ENCODE data around the gene WDR45B. TPM values are rescaled to one million over a fixed set of nuclear protein-coding genes. Genes with fewer than 3 reads are reported as not detected.

The WDR45B gene
- total RNA-seq, 4 donors from 2014 or later, result 85.1 to 104 (median 89.3) TPM

DNA sequence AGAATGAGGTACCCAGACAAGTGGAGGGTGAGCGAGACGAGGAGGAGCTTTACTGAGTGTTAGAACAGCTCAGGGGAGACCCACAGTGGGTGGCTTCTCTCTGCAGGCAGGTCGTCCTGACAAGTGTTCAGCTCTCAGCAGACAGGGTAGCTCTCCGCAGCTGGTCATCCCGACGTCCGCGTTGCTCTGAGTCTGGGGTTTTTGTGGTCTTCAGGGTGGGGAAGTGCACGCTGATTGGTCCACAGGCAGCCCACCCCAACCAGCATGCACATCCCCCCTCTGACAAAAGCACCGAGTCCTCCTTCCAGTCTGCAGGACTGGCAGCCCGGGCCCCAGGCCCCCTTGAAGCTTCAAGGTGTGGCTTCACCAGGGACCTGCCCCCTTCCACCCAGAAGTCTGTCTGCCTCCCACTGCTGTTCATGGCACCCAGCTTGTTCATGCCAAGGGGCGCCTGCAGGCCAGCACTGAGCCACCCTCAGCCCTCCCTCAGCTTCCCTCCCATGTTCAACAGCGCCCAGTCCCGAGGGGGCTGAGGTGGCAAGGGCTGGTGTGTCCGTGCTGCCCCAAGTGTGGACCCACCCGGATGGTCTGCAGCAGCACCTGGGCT lies 19.9 kb upstream of the WDR45B start:
- no peaks in the 10 kb centered on the region for H3K9me3 ChIP-seq
- intact Hi-C loops (cut with DNase I), result loop anchor here (10.0 kb wide), 1 partner anchor 107 kb away; no protein-coding TSS in a partner anchor
- peaks cover 0 to 21% (median 3%) of the 10 kb centered on the region in 3 donors for H3K4me1 ChIP-seq
- WGBS, 2 donors, result 59 to 66% methylated on average over 2 to 8 of the region's 16 CpGs
- no peak overlapping the region for H3K4me3 ChIP-seq
- no peak for TF ChIP-seq CTCF (IDR thresholded peaks at IDR 0.05)
- TF ChIP-seq POLR2A (IDR thresholded peaks at IDR 0.05), result no peak
- no peaks in the 10 kb centered on the region for H3K27me3 ChIP-seq
- H3K36me3 ChIP-seq, result peaks cover 0 to 15% (median 0%) of the 10 kb centered on the region in 3 donors
- H3K27ac ChIP-seq, result peak overlapping the region in 2 of 4 donors; percentile 53 to 75
- DNase-seq, result no peak

GRCh38 chr17:82667668-82668000 lies 19.4 kb upstream of the WDR45B start:
- H3K36me3 ChIP-seq, result peaks cover 0 to 16% (median 0%) of the 10 kb centered on the region in 3 donors
- 80 to 86% methylated on average over 8 to 11 of the region's 15 CpGs for WGBS, 2 donors
- intact Hi-C loops (cut with DNase I), result loop anchor here (10.0 kb wide), 1 partner anchor 107 kb away; no protein-coding TSS in a partner anchor

GRCh38 chr17:82666931-82667667 lies 18.9 kb upstream of the WDR45B start:
- whole genome bisulfite sequencing, 2 donors, result 89 to 93% methylated on average over 8 to 11 of the region's 28 CpGs
- no peak for DNase-seq
- Histone ChIP-seq H3K9me3 (no peaks in the 10 kb centered on the region), H3K27me3 (no peaks in the 10 kb centered on the region), H3K27ac (no peak overlapping the region), H3K36me3 (peaks cover 0 to 21% (median 3%) of the 10 kb centered on the region in 3 donors), H3K4me3 (no peak overlapping the region), H3K4me1 (peaks cover 0 to 21% (median 3%) of the 10 kb centered on the region in 3 donors)
- intact Hi-C loops (cut with DNase I), result loop anchor here (10.0 kb wide), 1 partner anchor 108 kb away; no protein-coding TSS in a partner anchor
- TF ChIP-seq POLR2A (IDR thresholded peaks at IDR 0.05) (no peak), CTCF (IDR thresholded peaks at IDR 0.05) (no peak)

More at GRCh38 chr17:82667668-82668000, 19.4 kb upstream of the WDR45B start:
- H3K27ac ChIP-seq, result no peak overlapping the region
- no peak overlapping the region for H3K4me3 ChIP-seq
- DNase-seq, result no peak
- no peaks in the 10 kb centered on the region for H3K9me3 ChIP-seq
- H3K4me1 ChIP-seq, result peaks cover 0 to 21% (median 3%) of the 10 kb centered on the region in 3 donors
- H3K27me3 ChIP-seq, result no peaks in the 10 kb centered on the region
- no peak for TF ChIP-seq CTCF (IDR thresholded peaks at IDR 0.05)
- TF ChIP-seq POLR2A (IDR thresholded peaks at IDR 0.05), result no peak

DNA sequence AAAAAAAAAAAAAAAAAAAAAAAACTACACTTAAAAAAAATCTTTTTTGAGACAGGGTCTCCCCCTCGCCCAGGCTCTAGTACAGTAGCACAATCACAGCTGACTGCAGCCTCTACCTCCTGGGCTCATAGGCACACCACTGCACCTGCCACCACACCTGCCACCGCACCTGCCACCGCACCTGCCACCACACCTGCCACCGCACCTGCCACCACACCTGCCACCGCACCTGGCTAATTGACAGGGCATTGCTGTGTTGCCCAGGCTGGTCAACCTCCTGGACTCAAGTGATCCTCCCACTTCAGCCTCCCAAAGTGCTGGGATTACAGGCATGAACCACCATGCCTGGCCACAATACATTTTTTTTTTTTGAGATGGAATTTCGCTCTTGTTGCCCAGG lies 17.6 kb upstream of the WDR45B start:
- no peak for TF ChIP-seq CTCF (IDR thresholded peaks at IDR 0.05)
- TF ChIP-seq POLR2A (IDR thresholded peaks at IDR 0.05), result no peak
- WGBS, 2 donors, result 88 to 89% methylated on average over 6 of the region's 6 CpGs
- intact Hi-C loops (cut with DNase I), result loop anchor here (10.0 kb wide), 1 partner anchor 109 kb away; no protein-coding TSS in a partner anchor
- Histone ChIP-seq H3K9me3 (no peaks in the 10 kb centered on the region), H3K27ac (no peak overlapping the region), H3K4me3 (no peak overlapping the region), H3K4me1 (peaks cover 0 to 21% (median 3%) of the 10 kb centered on the region in 3 donors), H3K27me3 (no peaks in the 10 kb centered on the region), H3K36me3 (peaks cover 0 to 33% (median 3%) of the 10 kb centered on the region in 3 donors)
- DNase-seq, result no peak

DNA sequence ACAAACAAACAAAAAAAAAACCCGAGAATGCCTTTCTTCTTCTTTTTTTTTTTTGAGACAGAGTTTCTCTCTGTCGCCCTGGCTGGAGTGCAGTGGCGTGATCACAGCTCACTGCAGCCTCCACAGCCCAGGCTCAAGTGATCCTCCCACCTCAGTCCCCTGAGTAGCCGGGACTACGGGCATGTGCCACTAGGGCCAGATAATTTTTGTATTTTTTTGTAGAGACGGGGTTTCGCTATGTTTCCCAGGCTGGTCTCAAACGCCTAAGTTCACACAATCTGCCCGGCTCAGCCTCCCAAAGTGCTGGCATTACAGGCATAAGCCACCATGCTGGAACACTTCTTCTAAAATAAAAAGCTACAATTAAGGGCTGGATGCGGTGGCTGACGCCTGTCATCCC lies 17.0 kb upstream of the WDR45B start:
- no peak overlapping the region for H3K4me3 ChIP-seq
- H3K36me3 ChIP-seq, result peaks cover 0 to 40% (median 3%) of the 10 kb centered on the region in 3 donors
- TF ChIP-seq POLR2A (IDR thresholded peaks at IDR 0.05), result no peak
- no peak for TF ChIP-seq CTCF (IDR thresholded peaks at IDR 0.05)
- 82 to 88% methylated on average over 9 to 11 of the region's 11 CpGs for WGBS, 2 donors
- H3K27me3 ChIP-seq, result no peaks in the 10 kb centered on the region
- no peaks in the 10 kb centered on the region for H3K9me3 ChIP-seq
- intact Hi-C loops (cut with DNase I), result loop anchor here (10.0 kb wide), 1 partner anchor 110 kb away; no protein-coding TSS in a partner anchor
- H3K27ac ChIP-seq, result no peak overlapping the region
- H3K4me1 ChIP-seq, result peaks cover 0 to 15% (median 3%) of the 10 kb centered on the region in 3 donors
- no peak for DNase-seq
